Psoas muscle (tissue), 8 donors: Measurements from ENCODE around the gene CLEC16A. TPM values are rescaled to one million over a fixed set of nuclear protein-coding genes. Genes with fewer than 3 reads are reported as not detected.
"Not testable (repeated sequence)": the region's sequence is repeated elsewhere in the genome, so short reads cannot be mapped to it uniquely, and the experiment has no call there.

ENCODE experiments used
- ATAC-seq, 4 donors: fragments of 200-7000 bp; cut with Tn5 transposase; one replicate each; pipeline ENCODE4 v1.9.1; 2020; ENCODE audit warnings: moderate library complexity in 3 of 4, mild to moderate bottlenecking in 2 of 4
- DNase-seq, 2 donors: peaks; one replicate each; pipeline ENCODE4 v3.0.0-alpha.2; 2020
- H3K27ac ChIP-seq: fragments of 200-600 bp; one replicate; pipeline ENCODE4 v1.8.0; 2022
- H3K27me3 ChIP-seq, 3 donors: fragments of 200-600 bp in 1 of 3; one replicate each; pipeline versions ENCODE4 v1.6.1 to v1.8.0; 2013 to 2022; ENCODE audit warnings: low read length in 2 of 3, mild to moderate bottlenecking in 2 of 3, moderate library complexity in 1 of 3; ENCODE audit not compliant: insufficient read depth in 3 of 3
- H3K36me3 ChIP-seq, 2 donors: fragments of 200-600 bp in 1 of 2; one replicate each; pipeline versions ENCODE4 v1.6.1 to v1.8.0; 2013 to 2022; ENCODE audit warnings: low read depth in 1 of 2, mild to moderate bottlenecking in 1 of 2, moderate library complexity in 1 of 2; ENCODE audit not compliant: insufficient read depth in 1 of 2
- H3K4me1 ChIP-seq: fragments of 200-600 bp; one replicate; pipeline ENCODE4 v1.8.0; 2022
- H3K4me3 ChIP-seq: fragments of 200-600 bp; one replicate; pipeline ENCODE4 v1.8.0; 2022; ENCODE audit warnings: mild to moderate bottlenecking
- H3K9me3 ChIP-seq: fragments of 200-600 bp; one replicate; pipeline ENCODE4 v1.8.0; 2022
- WGBS, 3 donors: extraction: QIAGEN DNeasy Blood & Tissue Kit; methylation state at CpG; one replicate each; pipeline versions ENCODE4 v1.1.6 to v1.1.7; 2013; 5-methylcytosine and 5-hydroxymethylcytosine counted together
- intact Hi-C, 2 donors: fragments of 100-400 bp; cut with DNase I; formaldehyde crosslinking; loops; one replicate each; pipeline versions ENCODE4 v1.11.0 to v1.14.2; 2022
- polyA plus RNA-seq, 3 donors: library from polyadenylated mRNA; stranded (reverse); fragments of 200-250 nt; gene quantifications; one replicate each; pipeline ENCODE4 v1.2.3, GENCODE V29; 2013
- total RNA-seq, 4 donors: library from RNA; stranded (reverse); fragmentation: NEBNext Ultra II Directional in 2 of 4; extraction: Animal tissue kit (Norgen Biotek cat#: 25700) in 2 of 4; gene quantifications; one replicate each; pipeline versions ENCODE4 v1.2.1 to v1.2.4, GENCODE V29; 2021 to 2023
- TF ChIP-seq, protein P1 (sequence below): fragments of 200-600 bp; IDR thresholded peaks from one replicate; pipeline ENCODE4 v1.8.0; 2022; ENCODE audit warnings: antibody characterized with exemption
- donor health status: healthy with polysubstance abuse.
- donor health status: DM: no; HTN: no; CAD: no; lungs with moderate emphysema.
- donor health status: Bipolar disorder and iron deficiency.
- donor health status: healthy.
- donor health status: DM: yes; HTN: yes; CAD: no.
- donor health status: DM: no; HTN: no; CAD: no.
- donor health status: DM: no; HTN: no; CAD: no.
- donor health status: DM: yes; HTN: yes; CAD: no.

Gene CLEC16A
- total and polyA plus RNA-seq, 7 donors: 13.1 to 28.1 (median 21.4) TPM

- no peak for DNase-seq
- Histone ChIP-seq H3K4me1 (peaks cover 19% of the 10 kb centered on the region), H3K36me3 (peaks cover 8 to 32% of the 10 kb centered on the region in 2 donors), H3K9me3 (no peaks in the 10 kb centered on the region), H3K27ac (no peak overlapping the region), H3K27me3 (no peaks in the 10 kb centered on the region), H3K4me3 (no peak overlapping the region)
- TF ChIP-seq, protein P1, sequence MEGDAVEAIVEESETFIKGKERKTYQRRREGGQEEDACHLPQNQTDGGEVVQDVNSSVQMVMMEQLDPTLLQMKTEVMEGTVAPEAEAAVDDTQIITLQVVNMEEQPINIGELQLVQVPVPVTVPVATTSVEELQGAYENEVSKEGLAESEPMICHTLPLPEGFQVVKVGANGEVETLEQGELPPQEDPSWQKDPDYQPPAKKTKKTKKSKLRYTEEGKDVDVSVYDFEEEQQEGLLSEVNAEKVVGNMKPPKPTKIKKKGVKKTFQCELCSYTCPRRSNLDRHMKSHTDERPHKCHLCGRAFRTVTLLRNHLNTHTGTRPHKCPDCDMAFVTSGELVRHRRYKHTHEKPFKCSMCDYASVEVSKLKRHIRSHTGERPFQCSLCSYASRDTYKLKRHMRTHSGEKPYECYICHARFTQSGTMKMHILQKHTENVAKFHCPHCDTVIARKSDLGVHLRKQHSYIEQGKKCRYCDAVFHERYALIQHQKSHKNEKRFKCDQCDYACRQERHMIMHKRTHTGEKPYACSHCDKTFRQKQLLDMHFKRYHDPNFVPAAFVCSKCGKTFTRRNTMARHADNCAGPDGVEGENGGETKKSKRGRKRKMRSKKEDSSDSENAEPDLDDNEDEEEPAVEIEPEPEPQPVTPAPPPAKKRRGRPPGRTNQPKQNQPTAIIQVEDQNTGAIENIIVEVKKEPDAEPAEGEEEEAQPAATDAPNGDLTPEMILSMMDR: no peak
- ATAC-seq: no peak
- intact Hi-C loops: loop anchor here (2.0 to 10.0 kb wide), 4 partner anchors 292 to 750 kb away; partner anchors contain the start of gene SOCS1 (in 1 of the 2)
- WGBS, 3 donors: 91 to 96% (median 92%) methylated on average over 8 of the region's 8 CpGs
Measured at GRCh38 chr16:10964891-10965326, 20.5 kb downstream of the CLEC16A start.

GRCh38 chr16:10965440-10966061, 21.2 kb downstream of the CLEC16A start:
- Histone ChIP-seq H3K9me3 (no peaks in the 10 kb centered on the region), H3K4me3 (no peak overlapping the region), H3K36me3 (peaks cover 8 to 36% of the 10 kb centered on the region in 2 donors), H3K27ac (no peak overlapping the region), H3K4me1 (peaks cover 21% of the 10 kb centered on the region), H3K27me3 (no peaks in the 10 kb centered on the region)
- ATAC-seq (no peak), DNase-seq (no peak)
- WGBS, 3 donors: 64 to 78% (median 67%) methylated on average over 6 of the region's 6 CpGs
- intact Hi-C loops: loop anchor here (2.0 to 10.0 kb wide), 4 partner anchors 291 to 749 kb away; partner anchors contain the start of gene SOCS1 (in 1 of the 2)
- TF ChIP-seq, protein P1: no peak

- 89 to 91% (median 91%) methylated on average over 5 of the region's 5 CpGs for WGBS, 3 donors
Measured at GRCh38 chr16:10966129-10966528, 21.8 kb downstream of the CLEC16A start.

DNA sequence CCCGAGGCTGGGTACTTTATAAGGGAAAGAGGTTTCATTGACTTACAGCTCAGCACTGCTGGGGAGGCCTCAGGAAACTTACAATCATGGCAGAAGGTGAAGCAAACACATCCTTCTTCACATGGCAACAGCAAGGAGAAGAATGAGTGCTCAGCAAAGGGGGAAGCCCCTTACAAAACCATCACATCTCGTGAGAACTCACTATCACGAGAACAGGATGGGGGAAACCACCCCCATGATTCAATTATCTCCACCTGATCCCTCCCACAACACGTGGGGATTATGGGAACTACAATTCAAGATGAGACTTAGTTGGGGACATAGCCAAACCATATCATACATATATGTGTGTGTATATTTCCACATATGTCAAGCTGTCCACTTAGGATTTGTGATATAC, 22.2 kb downstream of the CLEC16A start:
- H3K4me3 ChIP-seq, H3K27ac ChIP-seq, H3K9me3 ChIP-seq, ATAC-seq, H3K27me3 ChIP-seq, DNase-seq: not testable (repeated sequence)
- Histone ChIP-seq H3K36me3 (peaks cover 8 to 36% of the 10 kb centered on the region in 2 donors), H3K4me1 (peaks cover 12% of the 10 kb centered on the region)
- intact Hi-C loops: loop anchor here (10.0 kb wide), 2 partner anchors 388 to 748 kb away; no protein-coding TSS in a partner anchor
- 67 to 71% (median 70%) methylated on average over 4 of the region's 4 CpGs for WGBS, 3 donors

More at GRCh38 chr16:10966129-10966528, 21.8 kb downstream of the CLEC16A start:
- Histone ChIP-seq H3K27ac (no peak overlapping the region), H3K4me3 (no peak overlapping the region), H3K9me3 (no peaks in the 10 kb centered on the region), H3K27me3 (no peaks in the 10 kb centered on the region), H3K4me1 (peaks cover 15% of the 10 kb centered on the region), H3K36me3 (peaks cover 8 to 36% of the 10 kb centered on the region in 2 donors)
- TF ChIP-seq, protein P1: no peak
- ATAC-seq (no peak), DNase-seq (no peak)
- intact Hi-C loops: loop anchor here (10.0 kb wide), 2 partner anchors 389 to 749 kb away; no protein-coding TSS in a partner anchor

DNA sequence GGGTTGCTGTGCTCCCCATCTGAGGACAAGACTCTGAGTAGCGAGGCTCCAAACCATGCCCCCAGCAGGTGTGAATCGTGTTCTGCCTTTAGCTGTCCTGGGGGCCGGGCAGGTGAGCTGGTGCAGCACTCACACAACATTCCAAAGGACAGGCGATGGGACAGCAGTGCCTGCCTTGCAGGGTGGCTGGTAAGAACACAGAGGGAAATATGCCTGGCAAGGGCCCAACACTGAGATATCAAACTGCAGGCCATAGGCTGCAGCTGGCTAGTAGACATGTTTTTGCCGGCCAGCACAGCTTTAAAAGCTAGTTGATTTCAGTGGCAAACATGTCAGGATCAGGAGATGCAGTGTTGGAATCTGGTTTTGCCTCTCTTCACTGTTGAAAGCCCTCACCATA, 23.6 kb downstream of the CLEC16A start:
- Histone ChIP-seq H3K27ac (no peak overlapping the region), H3K4me3 (no peak overlapping the region), H3K27me3 (no peaks in the 10 kb centered on the region), H3K4me1 (peaks cover 11% of the 10 kb centered on the region), H3K36me3 (peaks cover 3 to 36% of the 10 kb centered on the region in 2 donors), H3K9me3 (no peaks in the 10 kb centered on the region)
- TF ChIP-seq, protein P1: no peak
- WGBS, 3 donors: 58 to 77% (median 70%) methylated on average over 5 of the region's 5 CpGs
- ATAC-seq (no peak), DNase-seq (no peak)
- intact Hi-C loops: loop anchor here (10.0 kb wide), 2 partner anchors 387 to 747 kb away; no protein-coding TSS in a partner anchor
